Measurements from ENCODE around the gene METTL1.
"Not testable (repeated sequence)": the region's sequence is repeated elsewhere in the genome, so short reads cannot be mapped to it uniquely, and the experiment has no call there.

Gene METTL1

DNA sequence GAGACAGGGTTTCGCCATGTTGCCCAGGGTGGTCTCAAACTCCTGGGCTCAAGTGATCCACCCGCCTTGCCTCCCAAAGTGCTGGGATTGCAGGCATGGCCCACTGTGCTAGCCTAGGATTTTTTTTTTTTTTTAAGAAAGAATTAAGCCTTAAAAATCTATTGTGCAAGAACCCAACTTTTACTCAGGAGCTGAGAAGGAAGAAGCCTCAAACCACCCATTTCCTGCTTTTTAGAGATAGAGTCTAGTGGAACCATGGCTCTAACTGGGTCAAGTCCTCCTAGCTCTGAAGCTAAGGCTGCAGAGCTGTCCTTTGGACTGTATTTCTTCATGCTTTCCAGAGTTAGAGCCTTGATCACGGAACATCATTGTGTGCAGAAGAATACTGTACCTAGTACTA, 9.3 kb upstream of the METTL1 start:
- Mint-ChIP-seq H3K36me3 (ENCODE audit: low read depth) (peaks cover 10% of the 10 kb centered on the region), H3K9me3 (no peaks in the 10 kb centered on the region), H3K27ac (peak overlapping the region; percentile 97), H3K27me3 (ENCODE audit: low read depth) (no peaks in the 10 kb centered on the region), H3K4me3 (no peak overlapping the region), H3K4me1 (ENCODE audit: low read depth) (peaks cover 36% of the 10 kb centered on the region)

DNA sequence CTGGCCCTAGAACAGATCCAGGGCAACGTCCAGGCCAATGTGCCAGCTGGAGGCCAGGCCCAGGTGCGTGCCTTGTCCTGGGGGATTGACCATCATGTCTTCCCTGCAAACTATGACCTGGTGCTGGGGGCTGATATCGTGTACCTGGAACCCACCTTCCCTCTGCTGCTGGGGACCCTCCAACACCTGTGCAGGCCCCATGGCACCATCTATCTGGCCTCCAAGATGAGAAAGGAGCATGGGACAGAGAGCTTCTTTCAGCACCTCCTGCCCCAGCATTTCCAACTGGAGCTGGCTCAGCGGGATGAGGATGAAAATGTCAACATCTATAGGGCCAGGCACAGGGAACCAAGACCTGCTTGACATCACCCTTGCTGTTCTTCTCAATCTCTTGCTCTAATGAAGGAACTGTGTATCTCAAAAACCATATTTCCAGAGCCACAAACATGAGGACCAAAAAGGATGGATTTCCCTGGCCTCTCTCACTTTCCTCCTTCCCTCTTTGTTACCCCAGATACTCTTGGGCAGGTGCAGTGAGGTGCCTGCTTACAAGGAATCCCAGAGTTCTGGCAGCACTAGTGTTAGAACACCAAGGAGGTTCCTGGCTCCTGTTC, 8.5 kb upstream of the METTL1 start:
- no peaks in the 10 kb centered on the region for H3K27me3 Mint-ChIP-seq (ENCODE audit: low read depth)
- peaks cover 11% of the 10 kb centered on the region for H3K36me3 Mint-ChIP-seq (ENCODE audit: low read depth)
- H3K4me3 Mint-ChIP-seq = no peak overlapping the region
- H3K9me3 Mint-ChIP-seq = no peaks in the 10 kb centered on the region
- peaks cover 34% of the 10 kb centered on the region for H3K4me1 Mint-ChIP-seq (ENCODE audit: low read depth)
- peak overlapping the region; percentile 35 for H3K27ac Mint-ChIP-seq

DNA sequence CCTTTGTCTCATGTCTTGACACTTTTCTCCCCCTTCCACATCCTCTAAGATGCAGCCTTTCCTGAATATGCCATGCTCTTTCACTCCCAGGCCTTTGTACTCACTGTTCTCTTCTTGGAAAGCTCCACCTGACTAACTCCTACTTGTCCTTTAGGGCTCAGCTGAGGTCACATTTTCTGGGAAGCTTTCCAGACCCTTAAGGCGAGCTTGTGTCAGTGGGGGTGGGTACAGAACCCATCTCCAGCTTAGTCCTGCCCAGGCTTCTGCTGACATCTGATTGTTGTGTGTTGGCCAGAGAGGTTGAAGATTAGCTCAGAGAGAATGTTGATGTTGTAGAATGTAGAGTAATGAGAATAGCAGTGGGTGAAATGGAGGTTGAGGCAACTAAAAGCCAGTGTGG, 7.8 kb upstream of the METTL1 start:
- Mint-ChIP-seq H3K36me3 (ENCODE audit: low read depth) (peaks cover 11% of the 10 kb centered on the region), H3K4me3 (no peak overlapping the region), H3K9me3 (no peaks in the 10 kb centered on the region), H3K27ac (peak overlapping the region; percentile 26), H3K4me1 (ENCODE audit: low read depth) (peaks cover 34% of the 10 kb centered on the region), H3K27me3 (ENCODE audit: low read depth) (no peaks in the 10 kb centered on the region)

DNA sequence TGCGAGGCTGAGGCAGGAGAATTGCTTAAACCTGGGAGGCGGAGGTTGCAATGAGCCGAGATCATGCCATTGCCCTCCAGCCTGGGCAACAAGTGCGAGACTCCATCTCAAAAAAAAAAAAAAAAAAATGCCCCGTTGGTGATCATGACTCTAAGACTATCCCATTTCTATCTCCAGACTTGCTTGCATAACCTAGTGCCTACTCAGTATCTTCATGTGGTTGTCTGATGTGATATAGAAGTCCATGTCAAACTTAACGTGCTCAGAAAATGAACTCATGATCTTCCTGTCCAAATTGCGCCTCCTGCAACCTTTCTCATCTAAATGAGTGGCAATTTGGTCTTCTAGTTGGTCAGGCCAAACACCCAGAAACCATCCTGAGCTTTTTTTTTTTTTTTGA, 6.0 kb upstream of the METTL1 start:
- H3K4me1 Mint-ChIP-seq (ENCODE audit: low read depth) = peaks cover 35% of the 10 kb centered on the region
- no peaks in the 10 kb centered on the region for H3K9me3 Mint-ChIP-seq
- H3K27ac Mint-ChIP-seq = no peak overlapping the region
- H3K27me3 Mint-ChIP-seq (ENCODE audit: low read depth) = no peaks in the 10 kb centered on the region
- no peak overlapping the region for H3K4me3 Mint-ChIP-seq
- peaks cover 8% of the 10 kb centered on the region for H3K36me3 Mint-ChIP-seq (ENCODE audit: low read depth)

DNA sequence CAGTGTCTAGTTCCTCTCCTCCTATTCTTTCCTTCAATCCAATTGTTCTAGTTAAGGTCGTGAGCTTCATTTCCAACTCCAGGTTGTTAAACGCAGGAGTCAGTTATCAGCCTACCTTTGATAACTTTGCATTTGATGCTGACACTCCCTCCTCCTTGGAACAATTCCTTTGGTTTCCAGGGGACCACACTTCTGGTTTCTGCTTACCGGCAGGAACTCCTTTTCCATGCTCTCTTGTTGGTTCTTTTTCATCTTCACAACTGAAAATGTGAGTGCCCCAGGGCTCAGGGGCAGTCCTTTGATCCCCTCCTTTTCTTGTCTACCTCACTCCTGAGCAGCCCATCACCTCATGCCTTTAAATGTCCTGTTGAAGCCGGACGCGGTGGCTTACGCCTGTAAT, 5.5 kb upstream of the METTL1 start:
- Mint-ChIP-seq H3K4me1 (ENCODE audit: low read depth) (peaks cover 32% of the 10 kb centered on the region), H3K9me3 (no peaks in the 10 kb centered on the region), H3K27me3 (ENCODE audit: low read depth) (no peaks in the 10 kb centered on the region)

DNA sequence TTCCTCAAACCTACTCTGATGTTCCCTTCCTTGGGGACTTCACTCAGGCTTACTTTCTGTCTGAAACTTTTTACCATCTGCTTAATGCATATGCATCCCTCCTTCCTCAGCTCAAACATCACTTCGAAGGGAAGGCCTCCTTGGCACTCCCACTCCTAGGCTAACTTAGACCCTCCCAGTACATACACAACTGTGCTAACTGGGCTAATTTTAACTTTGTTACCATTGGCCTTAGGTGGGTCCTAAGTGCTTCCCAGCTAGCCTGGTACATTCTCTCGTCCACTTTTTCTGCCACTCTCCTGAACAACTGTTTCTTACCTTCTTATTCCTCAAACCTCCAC, 4.3 kb upstream of the METTL1 start:
- peaks cover 5% of the 10 kb centered on the region for H3K36me3 Mint-ChIP-seq (ENCODE audit: low read depth)
- peaks cover 28% of the 10 kb centered on the region for H3K4me1 Mint-ChIP-seq (ENCODE audit: low read depth)
- H3K27me3 Mint-ChIP-seq (ENCODE audit: low read depth) = no peaks in the 10 kb centered on the region
- H3K9me3 Mint-ChIP-seq = no peaks in the 10 kb centered on the region
- no peak overlapping the region for H3K4me3 Mint-ChIP-seq
- no peak overlapping the region for H3K27ac Mint-ChIP-seq

More for the DNA sequence above, 5.5 kb upstream of the METTL1 start:
- Mint-ChIP-seq H3K4me3 (no peak overlapping the region), H3K36me3 (ENCODE audit: low read depth) (peaks cover 5% of the 10 kb centered on the region), H3K27ac (no peak overlapping the region)

DNA sequence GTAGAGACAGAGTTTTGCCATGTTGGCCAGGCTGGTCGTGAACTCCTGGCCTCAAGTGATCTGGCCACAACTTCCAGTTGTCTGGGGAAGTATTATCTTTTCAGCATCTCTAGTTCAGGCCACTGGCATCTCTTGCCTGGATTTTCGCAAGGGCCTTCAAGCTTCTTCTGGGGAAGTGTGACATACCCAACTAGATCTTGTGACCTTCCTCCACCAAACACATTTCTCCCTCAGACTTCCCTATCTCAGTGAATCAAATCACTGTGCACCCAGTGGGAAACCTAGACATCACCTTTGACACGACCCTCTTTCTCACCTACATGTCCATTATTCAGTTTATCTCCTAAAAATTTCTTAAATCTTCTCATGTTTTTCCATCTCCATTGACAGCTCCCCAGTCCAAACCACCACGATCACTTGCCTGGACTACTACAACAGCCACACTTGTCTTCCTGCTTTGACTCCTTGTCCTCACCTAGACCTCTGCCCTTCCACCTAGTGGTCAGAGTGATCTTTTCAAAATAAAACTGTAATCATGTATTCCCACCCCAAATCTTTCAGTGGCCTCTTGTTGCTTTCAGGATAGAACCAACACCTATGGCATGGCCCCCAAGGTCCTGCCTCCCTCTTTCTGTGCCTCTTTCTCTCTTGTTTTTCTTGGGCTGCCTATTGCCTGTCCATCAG, 3.8 kb upstream of the METTL1 start:
- Mint-ChIP-seq H3K4me3 (no peak overlapping the region), H3K4me1 (ENCODE audit: low read depth) (peaks cover 30% of the 10 kb centered on the region), H3K36me3 (ENCODE audit: low read depth) (peaks cover 5% of the 10 kb centered on the region), H3K27me3 (ENCODE audit: low read depth) (no peaks in the 10 kb centered on the region), H3K9me3 (no peaks in the 10 kb centered on the region), H3K27ac (no peak overlapping the region)

DNA sequence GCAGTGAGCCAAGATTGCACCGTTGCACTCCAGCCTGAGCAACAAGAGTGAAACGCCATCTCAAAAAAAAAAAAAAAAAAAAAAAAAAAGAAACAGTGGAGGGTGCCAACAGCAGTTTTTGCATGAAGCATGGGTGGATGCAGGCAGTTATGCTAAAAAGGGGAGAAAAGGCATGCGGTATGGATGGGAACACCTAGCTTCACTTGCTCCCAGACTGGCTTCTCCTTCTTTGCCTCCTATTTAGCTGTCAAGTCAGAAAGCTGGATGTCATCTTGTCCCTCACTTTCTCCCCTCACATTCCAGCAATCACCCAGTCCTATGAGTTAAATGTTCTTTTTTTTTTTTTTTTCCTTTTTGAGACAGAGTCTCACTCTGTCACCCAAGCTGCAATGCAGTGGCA, 3.1 kb upstream of the METTL1 start:
- Mint-ChIP-seq H3K27ac (no peak overlapping the region), H3K9me3 (no peaks in the 10 kb centered on the region), H3K4me3 (no peak overlapping the region), H3K36me3 (ENCODE audit: low read depth) (peaks cover 5% of the 10 kb centered on the region), H3K27me3 (ENCODE audit: low read depth) (no peaks in the 10 kb centered on the region), H3K4me1 (ENCODE audit: low read depth) (peaks cover 26% of the 10 kb centered on the region)

DNA sequence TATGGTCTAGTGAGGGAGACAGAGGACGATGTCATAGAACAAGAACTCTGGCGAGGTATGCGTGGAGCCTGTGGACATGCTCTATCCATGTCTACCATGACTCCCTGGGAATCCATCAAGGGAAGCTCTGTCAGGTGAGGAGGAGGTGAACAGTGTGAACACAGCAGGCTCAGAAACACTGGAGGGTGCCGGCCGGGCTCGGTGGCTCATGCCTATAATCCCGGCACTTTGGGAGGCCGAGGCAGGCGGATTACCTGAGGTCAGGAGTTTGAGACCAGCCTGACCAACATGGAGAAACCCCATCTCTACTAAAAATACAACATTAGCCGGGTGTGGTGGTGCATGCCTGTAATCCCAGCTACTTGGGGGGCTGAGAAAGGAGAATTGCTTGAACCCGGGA, 2.7 kb upstream of the METTL1 start:
- H3K27me3 Mint-ChIP-seq (ENCODE audit: low read depth); H3K36me3 Mint-ChIP-seq (ENCODE audit: low read depth); H3K27ac Mint-ChIP-seq; H3K4me3 Mint-ChIP-seq; H3K9me3 Mint-ChIP-seq: not testable (repeated sequence)
- H3K4me1 Mint-ChIP-seq (ENCODE audit: low read depth) = peaks cover 28% of the 10 kb centered on the region

DNA sequence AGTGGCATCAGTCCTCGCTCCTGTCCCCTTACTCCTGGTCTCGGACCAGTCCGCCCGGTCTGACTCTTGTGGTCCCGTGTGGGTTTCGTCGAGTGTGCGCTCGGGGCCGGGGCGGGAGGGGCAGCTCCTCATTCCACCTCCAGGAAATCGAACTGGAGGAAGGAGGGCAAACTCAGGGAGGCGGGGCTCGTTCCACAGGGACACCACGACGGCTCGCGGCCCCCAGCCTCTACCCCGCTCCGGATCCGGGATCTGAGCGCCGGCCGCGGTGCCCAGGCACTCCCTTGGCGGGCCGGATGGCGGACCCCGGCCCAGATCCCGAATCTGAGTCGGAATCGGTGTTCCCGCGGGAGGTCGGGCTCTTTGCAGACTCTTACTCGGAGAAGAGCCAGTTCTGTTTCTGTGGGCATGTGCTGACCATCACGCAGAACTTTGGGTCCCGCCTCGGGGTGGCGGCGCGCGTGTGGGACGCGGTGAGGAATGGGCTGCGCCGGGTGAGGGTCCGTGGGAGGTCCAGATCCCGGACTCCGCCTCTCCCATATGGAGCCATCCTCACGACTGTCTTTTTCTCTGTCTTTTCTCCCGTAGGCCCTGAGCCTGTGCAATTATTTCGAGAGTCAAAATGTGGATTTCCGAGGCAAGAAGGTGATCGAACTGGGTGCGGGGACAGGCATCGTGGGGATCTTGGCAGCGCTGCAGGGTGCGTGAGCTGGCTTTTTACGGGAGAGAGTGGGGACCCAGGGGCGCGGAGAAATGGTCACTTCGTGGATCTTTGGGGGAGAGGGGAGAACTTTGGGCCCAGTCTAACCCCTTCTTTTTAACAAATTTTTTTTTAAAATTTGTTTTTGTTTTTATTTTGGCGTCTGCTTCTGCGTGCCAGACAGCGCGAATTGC, 771 bp upstream of the METTL1 start, which contains the start of gene EEF1AKMT3:
Gene EEF1AKMT3 (plus strand): TSS at position 186 of the 894 bp plus-strand sequence. CDS start 111 bp downstream, at position 297.
- H3K27me3 Mint-ChIP-seq (ENCODE audit: low read depth) = no peaks in the 10 kb centered on the region
- no peaks in the 10 kb centered on the region for H3K9me3 Mint-ChIP-seq
- peak within 1 kb of the TSS; percentile 98 for H3K27ac Mint-ChIP-seq
- H3K36me3 Mint-ChIP-seq (ENCODE audit: low read depth) = peaks cover 12% of the 10 kb centered on the region
- peak within 1 kb of the TSS; percentile 96 for H3K4me3 Mint-ChIP-seq
- H3K4me1 Mint-ChIP-seq (ENCODE audit: low read depth) = peaks cover 22% of the 10 kb centered on the region

DNA sequence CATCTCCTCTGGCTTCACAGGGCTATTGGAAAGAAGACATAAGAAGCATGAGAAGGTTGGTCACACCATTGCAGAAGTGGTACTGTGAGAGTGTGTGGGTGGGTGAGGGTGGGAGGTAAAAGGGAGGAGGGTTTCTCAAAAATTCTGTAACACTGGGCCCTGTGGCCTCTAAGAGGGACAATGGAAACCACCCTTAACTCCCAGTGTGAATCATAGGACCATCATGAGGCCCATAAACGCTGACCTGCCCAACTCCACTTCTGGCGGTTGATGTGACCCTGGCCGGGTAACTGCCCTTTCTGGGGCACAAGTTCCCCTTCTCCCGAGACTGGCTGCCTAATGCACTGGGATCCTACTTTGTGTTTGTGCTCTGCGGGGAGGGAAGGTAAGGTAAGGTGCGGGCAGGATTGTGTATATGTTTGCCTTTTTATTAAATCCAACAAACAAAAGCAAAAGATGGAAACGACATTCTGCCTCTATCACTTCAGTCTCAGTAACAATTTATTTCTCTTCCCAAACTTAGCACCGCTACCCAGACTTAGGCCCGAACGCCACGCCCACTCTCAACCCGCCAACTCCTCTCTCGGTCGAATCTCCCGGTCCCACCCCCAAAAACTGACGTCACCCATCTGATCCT, 551 bp downstream of the METTL1 start:
- Mint-ChIP-seq H3K36me3 (ENCODE audit: low read depth) (peaks cover 12% of the 10 kb centered on the region), H3K27me3 (ENCODE audit: low read depth) (peaks cover 5% of the 10 kb centered on the region), H3K4me1 (ENCODE audit: low read depth) (peaks cover 27% of the 10 kb centered on the region), H3K9me3 (no peaks in the 10 kb centered on the region), H3K4me3 (peak overlapping the region; percentile 96), H3K27ac (peak overlapping the region; percentile 98)

DNA sequence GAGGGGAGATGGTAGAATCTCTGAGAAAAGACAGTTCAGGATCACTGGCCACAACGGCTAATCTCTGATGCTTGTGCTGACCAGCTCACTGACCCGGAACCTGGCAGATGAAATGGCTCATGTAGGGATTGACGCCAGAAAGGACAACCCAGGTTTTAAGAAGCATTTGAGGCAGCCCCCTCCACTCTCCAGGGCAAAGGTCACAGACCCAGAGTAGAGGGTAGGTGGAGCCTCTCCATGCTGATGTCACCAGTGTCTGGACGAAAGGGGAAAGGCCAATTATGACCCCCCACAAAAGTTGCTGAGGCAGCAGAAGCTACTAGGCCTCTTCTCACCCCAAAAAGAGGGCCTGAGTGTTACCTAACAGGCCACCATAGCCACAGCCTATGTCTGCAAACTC, 1.2 kb downstream of the METTL1 start:
- peaks cover 30% of the 10 kb centered on the region for H3K4me1 Mint-ChIP-seq (ENCODE audit: low read depth)
- H3K36me3 Mint-ChIP-seq (ENCODE audit: low read depth) = peaks cover 8% of the 10 kb centered on the region
- no peaks in the 10 kb centered on the region for H3K9me3 Mint-ChIP-seq
- peak overlapping the region; percentile 43 for H3K27ac Mint-ChIP-seq
- H3K27me3 Mint-ChIP-seq (ENCODE audit: low read depth) = peaks cover 7% of the 10 kb centered on the region
- H3K4me3 Mint-ChIP-seq = no peak overlapping the region

DNA sequence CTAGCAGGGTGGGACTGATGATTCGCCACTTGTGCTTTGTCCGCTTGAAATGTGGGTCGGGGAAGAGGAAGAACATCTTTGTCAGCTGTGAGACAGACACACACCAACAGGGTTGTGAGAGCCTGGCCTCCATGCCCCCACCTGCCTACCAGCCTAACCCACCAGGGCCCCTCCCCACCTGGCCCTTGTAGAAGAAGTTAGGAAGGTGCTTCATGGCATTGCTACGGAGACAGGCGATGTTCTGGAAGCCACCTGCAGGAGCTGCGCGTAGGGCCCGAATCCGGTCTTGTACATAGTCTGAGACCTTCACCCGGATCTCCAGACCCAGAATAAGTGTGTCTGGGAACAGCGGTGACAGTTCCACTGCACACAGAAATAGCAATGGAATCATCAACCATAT, 2.3 kb downstream of the METTL1 start:
- H3K27ac Mint-ChIP-seq = no peak overlapping the region
- peak overlapping the region; percentile 27 for H3K4me3 Mint-ChIP-seq
- H3K27me3 Mint-ChIP-seq (ENCODE audit: low read depth) = peaks cover 13% of the 10 kb centered on the region
- H3K36me3 Mint-ChIP-seq (ENCODE audit: low read depth) = peaks cover 7% of the 10 kb centered on the region
- no peaks in the 10 kb centered on the region for H3K9me3 Mint-ChIP-seq
- H3K4me1 Mint-ChIP-seq (ENCODE audit: low read depth) = peaks cover 39% of the 10 kb centered on the region

DNA sequence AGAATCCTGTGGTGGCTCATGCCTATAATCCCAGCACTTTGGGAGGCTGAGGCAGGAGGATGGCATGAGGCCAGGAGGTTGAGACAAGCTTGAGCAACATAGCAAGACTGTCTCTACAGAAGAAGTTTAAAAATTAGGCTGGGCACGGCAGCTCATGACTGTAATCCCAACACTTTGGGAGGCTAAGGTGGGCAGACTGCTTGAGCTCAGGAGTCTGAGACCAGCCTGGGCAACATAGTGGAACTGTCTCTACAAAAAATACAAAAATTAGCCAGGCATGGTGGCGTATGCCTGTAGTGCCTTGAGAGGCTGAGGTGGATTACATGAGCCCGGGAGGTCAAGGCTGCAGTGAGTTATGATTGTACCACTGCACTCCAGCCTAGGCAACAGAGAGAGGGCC, 4.0 kb downstream of the METTL1 start:
- peaks cover 20% of the 10 kb centered on the region for H3K27me3 Mint-ChIP-seq (ENCODE audit: low read depth)
- H3K4me1 Mint-ChIP-seq (ENCODE audit: low read depth) = peaks cover 43% of the 10 kb centered on the region
- H3K27ac Mint-ChIP-seq = no peak overlapping the region
- H3K36me3 Mint-ChIP-seq (ENCODE audit: low read depth) = peaks cover 13% of the 10 kb centered on the region
- no peak overlapping the region for H3K4me3 Mint-ChIP-seq
- no peaks in the 10 kb centered on the region for H3K9me3 Mint-ChIP-seq
